Measurements from ENCODE around the gene ANKRD44.
A peak's percentile ranks its signal among the peaks of the same experiment; 100 is the strongest.
"Not testable (repeated sequence)": the region's sequence is repeated elsewhere in the genome, so short reads cannot be mapped to it uniquely, and the experiment has no call there.

Gene ANKRD44

GRCh38 chr2:197310271-197310985, at the start of gene ANKRD44:
ANKRD44 (minus strand) TSS chr2:197310780; CDS start chr2:197310604, 176 bp downstream.
- DNase-seq: peak; percentile 46 to 82

- no peak for DNase-seq
Observed at GRCh38 chr2:197359859-197360258, 49.3 kb upstream of the ANKRD44 start.

- DNase-seq: no peak
Observed at GRCh38 chr2:197358931-197359330, 48.4 kb upstream of the ANKRD44 start.

GRCh38 chr2:197357986-197358385, 47.4 kb upstream of the ANKRD44 start:
- DNase-seq: no peak

GRCh38 chr2:197356136-197356535, 45.6 kb upstream of the ANKRD44 start:
- no peak for DNase-seq

- no peak for DNase-seq
Observed at GRCh38 chr2:197354169-197354558, 43.6 kb upstream of the ANKRD44 start.

DNA sequence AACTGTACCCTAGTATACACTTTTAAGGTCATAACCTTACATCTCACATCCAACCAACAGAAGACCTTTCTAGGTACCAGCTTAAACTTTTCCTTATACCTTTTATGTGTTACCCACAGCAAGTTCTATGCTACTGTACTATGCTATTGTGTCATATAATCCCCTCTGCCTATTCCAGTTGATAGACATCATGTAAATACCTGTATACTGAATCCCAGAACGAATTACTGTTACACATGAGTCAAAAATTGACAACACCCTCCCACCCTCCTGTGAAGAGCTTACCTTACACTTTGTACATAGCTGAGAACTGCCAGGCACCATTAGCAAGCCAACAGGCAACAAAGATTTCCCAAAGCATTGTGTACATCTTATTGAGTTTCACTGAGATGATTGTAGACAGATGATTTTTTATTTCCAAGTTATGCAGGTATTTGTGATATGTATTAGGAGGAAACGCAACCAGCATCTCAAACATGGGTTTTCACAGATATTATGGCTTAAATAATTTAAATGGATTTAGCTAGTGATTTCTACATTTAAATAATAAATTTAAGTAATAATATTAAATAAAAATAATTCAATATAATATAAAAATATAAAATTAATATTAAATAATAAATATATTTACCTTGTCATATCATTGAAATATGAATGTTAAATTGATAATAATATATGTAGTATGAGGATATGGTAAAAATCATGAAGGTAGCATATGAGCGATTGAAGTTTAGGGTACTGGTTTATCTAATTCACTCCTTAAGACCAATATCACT, 43.0 kb upstream of the ANKRD44 start:
- DNase-seq: no peak

DNA sequence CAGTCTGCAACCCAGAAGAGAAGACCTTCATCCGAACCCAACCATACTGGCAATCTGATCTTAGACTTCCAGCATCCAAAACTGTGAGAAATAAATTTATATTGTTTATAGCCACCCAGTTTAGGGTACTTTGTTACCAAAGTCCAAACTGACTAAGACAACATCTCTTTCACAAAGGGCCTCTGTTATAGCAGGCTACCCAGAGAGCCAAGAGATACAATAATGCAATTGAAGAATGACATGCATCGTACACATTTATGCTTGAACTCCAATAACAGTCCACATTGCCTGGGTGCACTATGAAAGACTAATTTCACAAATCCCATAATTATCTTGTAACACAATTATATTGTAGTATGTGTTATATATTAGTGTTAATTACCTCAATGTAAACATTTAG, 39.1 kb upstream of the ANKRD44 start:
- DNase-seq: no peak

DNA sequence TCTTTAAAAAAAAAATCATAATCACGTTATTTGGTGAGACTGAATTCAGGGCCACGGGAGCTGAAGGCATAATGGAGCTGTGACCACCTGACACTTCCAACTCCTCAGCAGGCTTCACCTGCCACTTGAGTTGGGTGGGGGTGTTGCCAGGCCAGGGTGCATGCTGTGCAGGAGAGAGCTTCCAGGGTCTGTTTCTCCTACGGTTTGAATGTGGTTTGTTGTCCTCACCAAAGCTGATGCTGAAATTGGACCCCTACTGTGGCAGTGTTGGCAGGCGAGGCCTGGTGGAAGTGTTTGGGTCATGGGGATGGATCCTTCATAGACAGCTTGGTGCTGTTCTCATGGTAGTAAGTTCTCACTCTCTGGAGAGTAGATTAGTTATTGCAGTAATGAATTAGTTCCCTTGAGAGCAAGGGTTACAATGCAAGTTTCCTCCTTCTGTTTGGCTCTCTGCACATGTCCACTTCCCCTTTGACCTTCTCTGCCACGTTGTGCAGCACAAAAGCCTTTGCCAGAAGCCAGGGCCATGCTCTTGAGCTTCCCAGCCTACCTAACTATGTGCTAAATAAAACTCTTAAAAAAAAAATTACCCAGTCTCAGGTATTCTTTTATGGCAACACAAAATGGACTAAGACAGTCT, 38.3 kb upstream of the ANKRD44 start:
- DNase-seq: no peak

GRCh38 chr2:197345846-197346370, 35.3 kb upstream of the ANKRD44 start:
- no peak for DNase-seq

DNA sequence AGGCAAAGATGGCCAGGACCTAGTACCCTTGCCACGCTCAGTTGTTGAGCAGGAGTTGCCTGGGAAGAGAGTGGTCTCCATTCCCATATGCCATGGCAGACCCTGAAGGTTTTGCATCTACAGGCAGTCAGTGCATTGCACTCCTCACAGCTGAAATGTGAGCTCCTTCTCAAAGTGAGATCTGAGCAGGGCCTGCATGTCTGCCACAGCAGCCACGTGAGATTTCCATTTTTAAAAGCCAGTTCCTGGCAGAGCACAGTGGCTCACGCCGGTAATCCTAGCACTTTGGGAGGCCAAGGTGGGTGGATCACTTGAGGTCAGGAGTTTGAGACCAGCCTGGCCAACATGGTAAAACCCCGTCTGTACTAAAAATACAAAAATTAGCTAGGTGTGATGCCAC, 33.4 kb upstream of the ANKRD44 start:
- not testable (repeated sequence) for DNase-seq

DNA sequence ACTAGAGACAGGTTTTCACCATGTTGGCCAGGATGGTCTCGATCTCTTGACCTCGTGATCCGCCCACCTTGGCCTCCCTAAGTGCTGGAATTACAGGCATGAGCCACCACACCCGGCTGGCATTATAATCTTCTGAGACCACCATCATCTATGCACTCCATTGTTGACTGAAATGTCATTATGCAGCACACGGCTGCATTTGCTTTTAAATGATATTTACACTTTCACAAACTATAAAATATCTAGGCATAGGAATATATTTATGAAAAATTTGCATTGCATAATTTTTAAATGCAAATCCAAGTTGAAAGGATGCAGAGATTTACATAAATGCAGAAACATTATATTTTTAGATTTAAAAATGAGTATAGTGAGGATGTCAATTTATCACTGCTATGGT, 30.0 kb upstream of the ANKRD44 start:
- peak; percentile 81 to 85 for DNase-seq

DNA sequence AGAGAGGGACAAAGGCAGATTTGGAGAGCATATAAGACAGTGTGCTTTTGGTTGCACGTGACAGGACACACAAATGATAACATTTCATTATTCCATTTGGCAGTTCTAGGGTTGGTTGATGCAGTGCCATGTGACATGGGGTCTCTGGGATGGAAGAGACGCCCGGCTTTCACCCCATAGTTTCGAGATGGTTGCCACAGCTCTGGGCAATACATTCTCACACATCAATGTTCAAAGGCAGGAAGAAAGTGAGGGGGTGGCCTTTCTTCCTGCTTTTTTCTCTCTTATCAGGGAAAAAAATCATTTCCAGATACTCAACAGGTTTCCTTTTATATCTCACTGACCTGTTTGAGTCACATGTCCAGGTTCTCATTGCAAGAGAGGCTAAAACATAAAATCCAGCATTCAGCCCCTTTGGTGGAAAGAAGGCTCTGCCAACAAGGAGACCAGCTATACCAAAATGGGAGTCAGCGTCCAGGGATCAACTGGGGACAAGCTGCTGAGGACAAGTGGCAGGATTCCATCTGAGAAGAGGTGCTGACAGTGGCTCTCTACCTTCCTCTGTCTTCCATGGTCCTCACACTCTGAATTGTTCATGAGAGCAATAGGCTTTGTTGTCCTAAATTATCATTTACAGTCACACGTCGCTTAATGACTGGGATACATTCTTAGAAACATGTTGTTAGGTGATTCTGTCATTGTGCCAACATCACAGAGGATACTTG, 29.1 kb upstream of the ANKRD44 start:
- no peak for DNase-seq

- no peak for DNase-seq
Observed at GRCh38 chr2:197339016-197339415, 28.4 kb upstream of the ANKRD44 start.

- DNase-seq: no peak
Observed at GRCh38 chr2:197332641-197333040, 22.1 kb upstream of the ANKRD44 start.

DNA sequence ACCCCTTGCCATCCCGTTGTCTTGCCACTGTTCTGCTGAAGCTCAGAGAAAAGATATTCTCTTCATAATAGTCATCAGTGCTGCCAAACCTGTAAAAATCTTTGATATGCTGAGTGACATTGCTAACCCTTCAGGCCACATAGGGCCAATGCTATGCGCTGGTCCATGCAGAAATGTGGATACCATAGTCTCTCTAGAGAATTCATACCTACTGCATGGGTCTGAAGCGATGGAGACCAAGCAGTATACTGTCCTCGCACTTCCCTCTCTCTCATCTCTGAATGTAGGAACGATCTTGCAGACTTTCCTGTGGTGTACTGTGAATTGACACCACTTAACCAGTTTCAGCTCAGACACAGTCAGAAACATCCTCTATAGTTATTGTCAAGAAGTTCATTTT, 17.9 kb upstream of the ANKRD44 start:
- DNase-seq: no peak

DNA sequence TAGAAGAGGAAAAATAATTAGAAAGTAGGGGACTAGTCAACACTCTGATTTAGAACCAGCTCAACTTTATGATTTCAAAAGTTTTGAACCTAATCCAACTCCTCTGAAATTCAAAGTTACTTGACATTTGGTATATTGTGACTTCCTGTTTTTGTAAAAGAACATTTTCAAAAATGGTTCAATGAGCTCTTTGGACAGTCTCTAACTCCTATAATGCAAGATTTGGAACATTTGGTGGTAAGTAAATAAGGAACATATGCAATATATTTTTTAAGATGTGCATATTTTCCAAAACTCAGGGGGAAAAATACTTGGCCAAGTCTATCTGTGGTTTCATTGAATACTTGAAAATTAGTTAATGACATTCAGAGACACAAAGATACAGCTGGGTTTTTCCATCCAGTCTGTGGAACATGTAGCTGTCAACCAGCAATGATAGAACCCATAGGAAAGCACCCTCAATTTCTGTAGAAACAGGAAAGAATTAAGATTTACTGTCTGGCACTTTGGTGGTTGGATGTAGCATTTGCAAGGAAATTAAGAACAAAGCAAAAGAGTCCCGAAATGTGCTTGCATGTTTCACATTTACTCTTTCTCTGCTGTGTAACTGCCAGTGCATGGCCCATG, 17.0 kb upstream of the ANKRD44 start:
- DNase-seq: no peak

- DNase-seq: no peak
Observed at GRCh38 chr2:197327073-197327471, 16.5 kb upstream of the ANKRD44 start.

GRCh38 chr2:197324801-197325200, 14.2 kb upstream of the ANKRD44 start:
- DNase-seq: no peak

DNA sequence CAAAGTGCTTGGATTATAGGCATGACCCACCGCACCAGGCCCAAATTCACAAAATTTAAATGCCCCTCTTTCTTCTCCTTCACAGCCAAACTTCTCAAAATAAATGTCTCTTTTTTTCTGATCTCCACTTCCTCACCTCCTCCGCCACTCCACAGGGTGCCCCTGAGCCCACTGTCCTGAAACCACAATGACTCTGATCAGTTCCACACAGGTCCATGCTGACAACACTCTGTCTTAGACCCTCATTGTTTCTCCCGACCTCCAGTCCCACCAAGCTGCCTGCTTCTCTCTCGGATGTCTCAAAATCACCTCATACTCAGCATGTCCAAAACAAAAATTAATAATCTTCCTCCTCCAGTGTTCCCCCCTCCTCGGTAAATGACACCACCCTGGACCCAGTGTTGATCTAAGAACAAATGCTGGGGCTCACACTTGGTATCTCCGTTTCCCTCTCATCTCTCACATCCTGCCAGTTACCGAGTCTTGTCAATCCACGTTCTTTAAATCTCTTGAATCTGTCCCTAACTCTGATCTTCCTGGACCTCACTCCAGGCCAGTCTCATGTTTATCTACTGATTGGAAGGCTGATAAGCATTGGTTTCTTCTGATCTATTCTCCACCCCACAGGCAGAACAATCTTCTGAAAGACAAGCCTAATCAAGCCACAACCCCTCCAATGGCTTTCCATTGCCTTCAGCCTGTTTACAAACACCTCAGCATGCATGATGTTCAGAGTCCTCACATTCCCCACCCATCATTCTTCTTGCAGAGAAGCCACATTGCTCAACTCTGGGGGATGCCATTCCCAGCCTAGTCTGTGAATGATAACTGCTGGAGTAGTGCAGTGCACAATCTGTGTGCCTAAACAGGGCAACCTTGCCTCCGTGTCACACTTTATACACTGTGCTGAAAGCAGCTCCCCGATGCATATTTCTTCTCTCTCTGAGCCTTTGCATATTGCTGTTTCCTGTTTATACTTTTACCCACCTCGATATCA, 12.4 kb upstream of the ANKRD44 start:
- DNase-seq: peak in 1 of 2 experiments; percentile 20

GRCh38 chr2:197322143-197322542, 11.6 kb upstream of the ANKRD44 start:
- DNase-seq: no peak

Data from NCI-H526 (cell line).